HG02852 (cell line): ENCODE data around the gene GDF3.
"Not testable (repeated sequence)": the region's sequence is repeated elsewhere in the genome, so short reads cannot be mapped to it uniquely, and the experiment has no call there.

ENCODE experiments used
- ATAC-seq: cut with Tn5 transposase; IDR thresholded peaks from one replicate; pipeline ENCODE4 v1.9.1; 2021; ENCODE audit warnings: mild to moderate bottlenecking, moderate library complexity; ENCODE audit not compliant: unreplicated experiment

Gene GDF3

DNA sequence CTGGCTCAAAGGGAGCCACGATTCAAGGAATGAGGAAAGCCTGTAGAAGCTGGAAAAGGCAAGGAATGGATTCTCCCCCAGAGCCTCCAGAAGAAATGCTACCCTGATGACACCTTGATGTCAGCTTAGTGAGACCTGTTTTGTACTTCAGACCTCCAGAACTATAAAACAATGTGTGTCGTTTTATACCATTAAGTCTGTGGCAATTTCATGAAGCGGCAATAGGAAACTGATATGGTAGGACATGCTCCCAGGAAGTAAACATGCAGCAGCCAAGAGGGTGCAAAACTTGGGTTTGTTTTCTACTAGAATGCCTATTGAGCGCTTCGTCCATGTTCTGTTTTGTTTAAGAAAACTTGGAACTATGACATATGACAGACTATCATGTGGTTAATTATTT, 27.4 kb downstream of the GDF3 start:
- no peak for ATAC-seq

DNA sequence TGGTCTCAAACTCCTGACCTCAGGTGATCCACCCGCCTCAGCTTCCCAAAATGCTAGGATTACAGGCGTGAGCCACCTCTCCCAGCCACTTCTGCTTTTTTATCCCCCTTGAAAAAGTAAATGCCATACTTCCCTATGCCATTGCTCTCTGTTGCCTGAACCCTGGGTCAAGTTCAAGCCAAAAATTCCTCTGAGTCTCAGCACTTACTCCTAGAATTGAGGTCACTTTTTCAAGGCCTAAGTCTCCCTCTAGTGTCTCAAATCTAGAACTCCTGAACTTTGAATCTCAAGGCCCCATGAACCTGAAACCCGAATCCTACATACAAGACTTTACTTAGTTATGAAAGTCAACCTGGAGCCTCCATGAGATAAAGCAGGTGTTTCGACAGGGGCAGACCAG, 28.4 kb downstream of the GDF3 start:
- no peak for ATAC-seq

DNA sequence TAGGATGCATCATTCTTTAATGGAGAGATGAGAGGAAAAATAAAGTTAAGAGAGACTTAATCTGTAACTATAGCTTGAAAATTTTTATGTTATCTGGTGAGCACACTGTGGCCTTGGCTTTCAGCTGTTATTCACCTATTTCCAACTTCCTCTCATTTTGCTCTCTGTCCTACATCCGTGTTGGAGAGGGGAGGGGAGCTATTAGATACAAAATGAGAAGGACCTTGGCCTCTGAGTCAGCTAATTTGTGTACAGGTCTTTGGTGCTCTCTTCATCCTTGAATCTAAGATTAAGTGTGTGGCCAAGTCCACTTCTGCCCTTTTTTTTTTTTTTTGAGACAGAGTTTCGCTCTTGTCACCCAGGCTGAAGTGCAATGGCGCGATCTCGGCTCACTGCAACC, 29.0 kb downstream of the GDF3 start:
- ATAC-seq: no peak

DNA sequence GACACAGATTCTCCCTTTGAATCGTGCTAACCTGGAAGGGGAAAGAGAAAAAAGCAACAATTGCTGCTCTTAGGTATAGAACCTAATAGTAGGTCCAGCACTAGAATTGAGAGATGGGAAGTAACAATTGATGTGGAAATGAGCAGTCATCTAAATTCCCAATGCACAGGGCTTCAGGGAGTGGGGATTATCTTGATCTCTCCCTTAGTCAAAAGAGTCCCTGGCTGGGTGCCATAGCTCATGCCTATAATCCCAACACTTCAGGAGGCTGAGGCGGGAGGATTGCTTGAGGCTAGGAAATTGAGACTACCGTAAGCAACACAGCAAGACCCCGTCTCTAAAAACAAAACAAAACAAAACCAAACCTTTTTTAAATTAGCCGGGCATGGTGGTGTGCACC, 33.8 kb downstream of the GDF3 start:
- no peak for ATAC-seq

DNA sequence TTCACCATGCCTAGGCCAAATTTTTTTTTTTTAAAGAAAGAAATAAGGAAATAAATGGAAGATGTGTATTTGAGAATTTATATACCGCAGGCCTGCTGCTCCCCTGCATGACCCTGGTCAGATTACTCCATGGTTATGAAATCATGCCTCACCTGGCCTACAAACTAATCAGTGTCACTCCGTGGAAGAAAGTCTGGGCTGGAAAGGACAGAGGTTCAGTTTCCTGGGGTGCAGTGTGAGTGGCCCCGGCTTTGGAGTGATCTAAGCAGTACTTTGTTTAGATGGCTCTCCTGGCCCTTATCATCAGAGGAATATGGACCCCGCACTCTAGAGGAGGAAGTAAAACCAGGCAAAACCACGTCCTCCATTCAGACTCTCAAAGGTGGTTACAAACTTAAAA, 39.5 kb downstream of the GDF3 start:
- ATAC-seq: no peak

DNA sequence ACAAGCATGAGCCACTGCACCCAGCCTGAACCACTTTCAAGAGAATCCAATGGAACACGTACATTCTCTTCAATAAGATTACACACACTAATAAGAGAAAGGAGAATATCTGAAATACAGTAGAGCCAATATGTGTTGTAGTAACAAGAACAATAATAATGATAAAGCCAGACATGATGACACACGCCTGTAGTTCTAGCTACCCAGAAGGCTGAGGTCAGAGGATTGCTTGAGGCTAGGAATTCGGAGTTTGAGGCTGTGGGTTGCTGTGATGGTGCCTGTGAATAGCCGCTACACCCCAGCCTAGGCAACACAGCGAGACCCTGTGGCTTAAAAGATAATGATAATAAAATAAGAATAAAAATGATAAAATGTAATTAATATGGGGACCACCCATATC, 45.5 kb downstream of the GDF3 start:
- no peak for ATAC-seq

DNA sequence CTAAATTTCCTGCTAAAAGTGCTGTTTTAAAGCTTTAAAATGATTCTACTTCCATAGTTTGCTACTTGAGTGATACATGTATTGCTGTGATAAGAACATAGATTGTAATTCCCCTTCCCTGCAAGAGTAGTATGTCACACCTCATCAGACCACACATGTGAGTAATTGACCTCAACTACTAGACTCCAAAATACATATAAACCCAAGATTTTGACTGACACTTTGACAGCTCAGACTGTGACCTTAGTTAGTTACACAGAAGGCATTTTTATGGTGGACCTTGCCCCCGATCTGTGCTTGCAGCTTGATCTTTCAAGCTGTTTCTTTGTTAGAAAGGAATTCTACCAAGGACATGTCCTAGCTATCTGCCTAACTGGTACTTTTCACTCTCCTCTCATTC, 48.5 kb downstream of the GDF3 start:
- no peak for ATAC-seq

DNA sequence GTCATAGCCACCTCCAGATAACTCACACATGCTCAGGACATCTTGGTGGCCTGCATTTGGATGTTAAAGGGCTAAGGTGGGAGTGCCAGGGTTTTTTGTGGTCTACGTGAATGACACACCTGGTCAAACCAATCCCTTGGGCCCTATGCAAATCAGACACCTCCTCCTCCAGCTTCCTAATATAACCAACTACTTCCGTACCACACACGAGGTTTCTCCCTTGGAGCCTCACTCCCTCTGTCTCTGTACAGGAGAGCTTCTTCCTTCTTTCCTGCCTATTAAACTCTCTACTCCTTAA, 49.4 kb downstream of the GDF3 start:
- no peak for ATAC-seq

DNA sequence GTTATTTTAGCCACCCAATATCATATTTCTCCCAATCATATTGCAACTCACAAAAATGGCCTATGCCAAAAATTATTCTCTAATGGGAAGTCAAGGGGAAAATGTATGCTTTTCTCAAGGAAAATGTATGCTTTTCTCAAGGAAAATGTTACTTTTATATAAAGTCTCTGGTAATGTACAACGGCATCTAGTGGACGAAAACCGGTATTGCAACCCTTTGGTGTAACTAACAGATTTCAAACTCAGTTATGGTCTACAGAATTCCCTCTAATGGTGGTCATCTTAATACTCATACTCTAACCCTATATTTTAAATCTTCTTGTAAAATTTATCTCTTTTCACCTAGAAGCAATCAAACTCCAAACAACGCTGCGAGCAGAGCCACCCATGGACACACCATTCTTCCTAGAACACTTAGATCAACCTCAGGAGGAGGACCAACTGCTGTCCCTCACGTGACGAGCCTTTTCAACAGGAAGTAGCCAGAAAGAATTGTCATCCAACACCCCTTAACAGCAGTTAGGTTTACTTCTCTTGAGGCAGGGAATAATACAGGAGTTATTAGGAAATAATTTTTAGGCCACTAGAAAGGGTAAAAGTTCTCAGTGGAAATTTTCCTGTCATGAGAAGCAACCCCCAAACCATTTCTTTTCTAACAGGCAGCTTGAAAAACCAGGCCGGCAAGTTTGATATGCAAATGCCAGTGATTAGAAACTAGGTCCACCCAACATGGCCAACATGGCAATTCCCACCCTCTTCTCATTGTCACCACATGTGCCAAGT, 50.0 kb downstream of the GDF3 start:
- no peak for ATAC-seq

DNA sequence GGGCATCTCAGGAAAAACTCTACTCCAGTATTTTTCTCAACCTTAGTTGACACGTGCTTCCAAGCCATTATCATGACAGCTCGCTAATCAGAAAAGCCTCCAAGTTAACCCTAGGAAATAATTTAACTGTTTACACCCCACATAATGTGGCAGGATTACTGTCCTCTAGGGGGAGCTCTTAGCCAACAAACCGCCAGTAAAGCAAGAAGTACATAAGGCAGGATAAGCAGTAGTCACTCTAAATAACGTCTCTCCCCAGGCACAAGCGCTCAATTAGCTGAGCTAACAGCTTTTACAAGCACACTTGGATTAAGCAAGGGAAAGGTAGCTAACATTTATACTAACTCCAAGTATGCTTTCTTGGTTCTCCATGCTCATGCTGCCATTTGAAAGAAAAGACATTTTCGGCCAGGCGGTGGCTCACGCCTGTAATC, 52.7 kb downstream of the GDF3 start:
- no peak for ATAC-seq

DNA sequence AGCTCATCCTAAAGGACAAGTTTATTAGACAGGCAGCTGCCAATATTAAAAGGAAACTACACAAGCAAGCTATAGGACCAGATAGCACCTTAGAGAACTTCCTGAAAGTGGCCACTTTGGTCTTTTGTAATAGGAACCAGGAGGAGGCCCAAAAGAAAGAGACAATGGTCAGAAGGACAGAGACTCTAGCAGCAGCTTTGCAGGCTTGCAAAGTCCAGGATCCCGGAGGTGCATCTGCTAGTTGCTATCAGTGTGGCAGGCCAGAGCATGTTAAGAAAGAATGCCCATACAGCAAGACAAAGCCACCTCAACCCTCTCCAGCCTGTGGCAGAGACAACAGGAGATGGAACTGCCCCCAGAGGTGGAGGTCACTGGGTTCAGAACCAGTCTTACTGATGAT, 53.3 kb downstream of the GDF3 start:
- ATAC-seq: no peak

DNA sequence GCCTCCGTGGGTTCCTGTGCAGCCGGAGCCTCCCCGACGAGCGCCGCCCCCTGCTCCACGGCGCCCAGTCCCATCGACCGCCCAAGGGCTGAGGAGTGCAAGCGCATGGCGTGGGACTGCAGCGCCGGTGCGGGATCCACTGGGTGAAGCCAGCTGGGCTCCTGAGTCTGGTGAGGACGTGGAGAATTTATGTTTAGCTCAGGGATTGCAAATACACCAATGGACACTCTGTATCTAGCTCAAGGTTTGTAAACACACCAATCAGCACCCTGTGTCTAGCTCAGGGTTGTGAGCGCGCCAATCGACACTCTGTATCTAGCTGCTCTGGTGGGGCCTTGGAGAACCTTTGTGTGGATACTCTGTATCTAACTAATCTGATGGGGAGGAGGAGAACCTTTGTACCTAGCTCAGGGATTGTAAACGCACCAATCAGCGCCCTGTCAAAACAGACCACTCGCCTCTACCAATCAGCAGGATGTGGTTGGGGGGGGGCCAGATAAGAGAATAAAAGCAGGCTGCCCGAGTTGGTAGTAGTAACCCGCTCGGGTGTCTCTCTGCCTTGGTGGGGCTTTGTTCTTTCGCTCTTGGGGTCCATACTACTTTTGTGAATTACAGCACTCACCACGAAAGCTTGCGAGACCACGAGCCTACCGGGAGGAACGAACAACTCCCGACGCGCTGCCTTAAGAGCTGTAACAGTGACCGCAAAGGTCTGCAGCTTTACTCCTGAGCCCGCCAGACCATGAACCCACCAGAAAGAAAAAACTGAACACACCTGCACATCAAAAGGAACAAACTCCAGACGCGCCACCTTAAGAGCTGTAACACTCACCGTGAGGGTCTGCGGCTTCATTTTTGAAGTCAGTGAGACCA, 55.2 kb downstream of the GDF3 start:
- ATAC-seq: not testable (repeated sequence)
